HCT116 (cell line): ENCODE data around the gene MLLT3. TPM values are rescaled to one million over a fixed set of nuclear protein-coding genes. Genes with fewer than 3 reads are reported as not detected.

Source experiments
- ATAC-seq: fragments of 200-7000 bp; cut with Tn5 transposase; 2 replicates; pipeline ENCODE4 v1.9.1; 2020; ENCODE audit warnings: mild to moderate bottlenecking, moderate library complexity
- BruUV-seq: library from RNA; stranded (reverse); fragments of 400-500 nt; replicated peaks from 2 replicates; lab custom pipeline; 2021; lab: Mats Ljungman, UMichigan
- CTCF ChIA-PET: fragments of 300-600 bp; sonication (Branson Sonifier 250); formaldehyde crosslinking; loops from one replicate; lab custom pipeline; 2021; ENCODE audit warnings: antibody characterized with exemption; lab: Charles Lee
- POLR2A ChIA-PET: fragments of 300-600, 350-600 bp; sonication (Branson Sonifier 250); formaldehyde crosslinking; loops from one replicate; lab custom pipeline; 2021; ENCODE audit warnings: antibody characterized with exemption; lab: Charles Lee
- RAD21 ChIA-PET, 2 experiments: fragments of 300-600 bp; sonication (Branson Sonifier 250); formaldehyde crosslinking; loops; one replicate each; lab custom pipeline; 2023; ENCODE audit warnings: low total read pairs in 2 of 2; ENCODE audit not compliant: uncharacterized antibody in 2 of 2, unreplicated experiment in 2 of 2, low non-redundant PET in 1 of 2; lab: Charles Lee
- DNase-seq: peaks from one replicate; pipeline ENCODE4 v3.0.0-alpha.2; 2010; ENCODE audit warnings: low read depth, low spot score
- H2AFZ ChIP-seq: fragments of 200-600 bp; shearing (Covaris generic), sonication (generic); 2 replicates; pipeline ENCODE4 v1.6.1; 2017; ENCODE audit warnings: low read depth, mixed run types, mixed read lengths, antibody characterized with exemption, low read length; ENCODE audit not compliant: poor library complexity, severe bottlenecking
- H3K27ac ChIP-seq: 2 replicates; pipeline ENCODE4 v1.5.1; 2012; ENCODE audit warnings: low read depth, low read length
- H3K27me3 ChIP-seq: fragments of 200-600 bp; sonication (generic); 2 replicates; pipeline ENCODE4 v1.6.1; 2016; ENCODE audit warnings: mixed run types, low read length, mixed read lengths; ENCODE audit not compliant: insufficient read depth
- H3K36me3 ChIP-seq, 2 experiments: fragments of 200-500 bp in 1 of 2; fragments of 200-600 bp in 1 of 2; sonication (Bioruptor generic) in 1 of 2; sonication (generic) in 1 of 2; 2 replicates each; pipeline versions ENCODE4 v1.5.1 to v1.6.1; 2014 to 2016; ENCODE audit warnings: low read length in 2 of 2, inconsistent platforms in 1 of 2, mixed read lengths in 1 of 2, mixed run types in 1 of 2; ENCODE audit not compliant: insufficient read depth in 2 of 2, control insufficient read depth in 1 of 2
- H3K4me1 ChIP-seq, 2 experiments: fragments of 200-600 bp in 1 of 2; sonication (generic) in 1 of 2; 2 replicates each; pipeline versions ENCODE4 v1.5.1 to v1.6.1; 2012 to 2017; ENCODE audit warnings: low read length in 2 of 2, inconsistent platforms in 1 of 2, mild to moderate bottlenecking in 1 of 2, mixed read lengths in 1 of 2, mixed run types in 1 of 2, moderate library complexity in 1 of 2; ENCODE audit not compliant: insufficient read depth in 2 of 2, control insufficient read depth in 1 of 2
- H3K4me2 ChIP-seq: fragments of 200-600 bp; sonication (generic); 2 replicates; pipeline ENCODE4 v1.6.1; 2017; ENCODE audit warnings: mixed run types, low read length, mixed read lengths
- H3K4me3 ChIP-seq, 2 experiments: fragments of 200-600 bp in 1 of 2; sonication (generic) in 1 of 2; replicated peaks in 1 of 2; 2 replicates each; pipeline ENCODE4 v1.5.1; 2011 to 2016; ENCODE audit warnings: low read length in 2 of 2, control low read depth in 1 of 2, low read depth in 1 of 2, mild to moderate bottlenecking in 1 of 2, mixed read lengths in 1 of 2, mixed run types in 1 of 2
- H3K79me2 ChIP-seq: fragments of 200-600 bp; sonication (generic); 2 replicates; pipeline ENCODE4 v1.6.1; 2017; ENCODE audit warnings: mild to moderate bottlenecking, mixed run types, low read length, moderate library complexity, mixed read lengths; ENCODE audit not compliant: insufficient read depth
- H3K9ac ChIP-seq: fragments of 200-600 bp; sonication (generic); 2 replicates; pipeline ENCODE4 v1.6.1; 2016; ENCODE audit warnings: low read length, mixed read lengths
- H3K9me2 ChIP-seq: fragments of 200-600 bp; sonication (generic), shearing (Covaris generic); 2 replicates; pipeline ENCODE4 v1.6.1; 2017; ENCODE audit warnings: mixed run types, mild to moderate bottlenecking, moderate library complexity; ENCODE audit not compliant: insufficient read depth
- H3K9me3 ChIP-seq, 2 experiments: fragments of 200-500 bp in 1 of 2; fragments of 200-600 bp in 1 of 2; sonication (Bioruptor generic) in 1 of 2; sonication (generic) in 1 of 2; 2 replicates each; pipeline ENCODE4 v1.6.1; 2014 to 2017; ENCODE audit warnings: low read length in 2 of 2, mixed read lengths in 2 of 2, inconsistent platforms in 1 of 2, low read depth in 1 of 2, mild to moderate bottlenecking in 1 of 2, mixed run types in 1 of 2, moderate library complexity in 1 of 2; ENCODE audit not compliant: control insufficient read depth in 1 of 2, insufficient read depth in 1 of 2
- H4K20me1 ChIP-seq: fragments of 200-600 bp; sonication (generic), shearing (Covaris generic); 2 replicates; pipeline ENCODE4 v1.6.1; 2017; ENCODE audit warnings: mixed run types, mild to moderate bottlenecking, moderate library complexity; ENCODE audit not compliant: insufficient read depth
- CBX3 ChIP-seq: IDR thresholded peaks from 2 replicates; pipeline ENCODE4 v1.6.1; 2012; ENCODE audit warnings: low read depth
- ELF1 ChIP-seq: IDR thresholded peaks from 2 replicates; pipeline ENCODE4 v1.6.1; 2012; ENCODE audit warnings: low read depth, borderline replicate concordance
- EZH2 ChIP-seq: fragments of 200-600 bp; sonication (generic); IDR thresholded peaks from 2 replicates; pipeline ENCODE4 v1.6.1; 2017; ENCODE audit warnings: antibody characterized with exemption, mixed run types
- FOSL1 ChIP-seq: IDR thresholded peaks from 2 replicates; pipeline ENCODE4 v1.6.1; 2012; ENCODE audit warnings: low read depth
- JUND ChIP-seq: IDR thresholded peaks from 2 replicates; pipeline ENCODE4 v1.6.1; 2012
- POLR2A ChIP-seq: IDR thresholded peaks from 2 replicates; pipeline ENCODE4 v1.7.0; 2011; ENCODE audit warnings: borderline replicate concordance; ENCODE audit not compliant: insufficient read depth, insufficient read length; ENCODE audit errors: extremely low read depth
- POLR2AphosphoS5 ChIP-seq: IDR thresholded peaks from 2 replicates; pipeline ENCODE4 v1.6.1; 2011; ENCODE audit warnings: mild to moderate bottlenecking, low read depth, low read length, moderate library complexity
- SIN3A ChIP-seq: IDR thresholded peaks from 2 replicates; pipeline ENCODE4 v1.6.1; 2012; ENCODE audit warnings: low read depth
- SP1 ChIP-seq: IDR thresholded peaks from 2 replicates; pipeline ENCODE4 v1.6.1; 2012; ENCODE audit warnings: low read depth
- SRF ChIP-seq: IDR thresholded peaks from 2 replicates; pipeline ENCODE4 v1.6.1; 2012; ENCODE audit warnings: low read depth
- TCF7L2 ChIP-seq: IDR thresholded peaks from 2 replicates; pipeline ENCODE4 v1.7.0; 2011; ENCODE audit warnings: borderline replicate concordance, inconsistent platforms; ENCODE audit not compliant: insufficient read depth, insufficient read length; ENCODE audit errors: extremely low read depth
- ZFX ChIP-seq: fragments of 450-650 bp; IDR thresholded peaks from 2 replicates; pipeline ENCODE4 v1.6.1; 2017
- intact Hi-C: fragments of 100-400 bp; cut with micrococcal nuclease; formaldehyde crosslinking; loops from 2 replicates; pipeline ENCODE4 v1.10.0; 2022
- total RNA-seq: library from RNA; stranded (reverse); gene quantifications from one replicate; pipeline ENCODE4 v1.2.1, GENCODE V29; 2021; ENCODE audit not compliant: unreplicated experiment
- TF ChIP-seq, protein P1 (sequence below): IDR thresholded peaks from 2 replicates; pipeline ENCODE4 v1.6.1; 2012
- TF ChIP-seq, protein P2 (sequence below): IDR thresholded peaks from 2 replicates; pipeline ENCODE4 v1.6.1; 2011; ENCODE audit warnings: mild to moderate bottlenecking, low read length, moderate library complexity; ENCODE audit not compliant: insufficient replicate concordance; ENCODE audit errors: extremely low read depth
- TF ChIP-seq, protein P3 (sequence below), 3 experiments: fragments of 200-600 bp in 1 of 3; sonication (generic) in 1 of 3; IDR thresholded peaks in 2 of 3; conservative IDR thresholded peaks in 1 of 3; 2 replicates each; pipeline ENCODE4 v1.5.1; 2012 to 2017; ENCODE audit warnings: low read depth in 2 of 3, low read length in 2 of 3, antibody characterized with exemption in 1 of 3, borderline replicate concordance in 1 of 3, control low read depth in 1 of 3, mild to moderate bottlenecking in 1 of 3, mixed read lengths in 1 of 3, mixed run types in 1 of 3, moderate library complexity in 1 of 3; ENCODE audit not compliant: insufficient read depth in 1 of 3

MLLT3 gene
- total RNA-seq, 1 experiment from 2014 or later, result 4.3 TPM

DNA sequence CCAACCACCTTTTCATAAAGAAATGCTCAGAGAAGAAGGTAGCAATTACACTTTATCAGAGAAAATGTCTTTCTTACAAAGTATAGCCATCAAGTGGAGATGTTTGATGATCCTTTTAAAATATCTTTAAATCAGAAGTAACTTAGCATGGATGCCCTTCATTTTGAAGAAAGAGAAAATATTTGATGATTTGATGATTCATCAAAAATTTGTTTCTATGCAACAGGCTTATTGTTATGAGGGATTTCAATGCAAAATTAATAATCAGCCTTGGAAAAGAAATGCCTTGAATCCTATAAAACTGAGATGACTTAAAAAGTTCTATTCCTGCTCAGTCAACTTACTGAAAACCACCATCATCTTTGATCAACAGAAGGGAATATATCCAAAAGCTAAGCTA lies 291.6 kb downstream of the MLLT3 start:
- Histone ChIP-seq H3K4me1 (no peaks in the 10 kb centered on the region), H3K9ac (no peak overlapping the region), H3K4me3 (no peak overlapping the region), H3K27ac (no peak overlapping the region), H3K9me2 (no peaks in the 10 kb centered on the region), H2AFZ (no peak overlapping the region), H3K79me2 (no peaks in the 10 kb centered on the region), H3K36me3 (no peaks in the 10 kb centered on the region), H3K27me3 (peaks cover 20% of the 10 kb centered on the region), H3K9me3 (no peaks in the 10 kb centered on the region), H3K4me2 (no peak overlapping the region), H4K20me1 (no peaks in the 10 kb centered on the region)
- TF ChIP-seq TCF7L2 (no peak), POLR2A (no peak), FOSL1 (no peak), SIN3A (no peak)
- BruUV-seq, result no TSS peak
- ATAC-seq (no peak), DNase-seq (no peak)
- RAD21 ChIA-PET, result no interaction called here
- POLR2A ChIA-PET, result no interaction called here
- CTCF ChIA-PET, result no interaction called here
- intact Hi-C loops, result loop anchor here (10.0 kb wide), 1 partner anchor 396 kb away; no protein-coding TSS in a partner anchor

DNA sequence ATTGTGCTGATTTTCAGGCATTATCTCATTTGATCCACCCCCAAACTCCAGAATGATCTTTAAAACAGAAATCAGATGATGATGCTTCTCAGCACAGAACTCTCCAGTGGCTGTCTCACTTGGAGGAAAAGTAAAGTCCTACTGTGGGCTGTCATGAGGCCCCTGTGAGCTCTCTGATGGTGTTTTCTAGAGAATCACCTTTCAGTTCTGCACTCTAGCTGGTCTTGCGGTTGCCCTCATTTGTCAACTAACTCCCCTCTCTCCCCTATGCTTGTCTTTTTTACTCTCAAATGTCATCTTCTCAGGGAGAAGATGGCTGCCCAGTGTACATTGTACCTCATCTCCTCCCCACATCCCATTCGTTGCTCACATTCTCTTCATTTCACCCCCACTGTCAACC lies 295.8 kb downstream of the MLLT3 start:
- no peak overlapping the region for H3K4me3 ChIP-seq
- no TSS peak for BruUV-seq
- TF ChIP-seq CBX3 (no peak), ELF1 (no peak), SRF (no peak), TCF7L2 (no peak), POLR2A (no peak), FOSL1 (no peak), SP1 (no peak), JUND (no peak), POLR2AphosphoS5 (no peak), EZH2 (no peak), ZFX (no peak)
- TF ChIP-seq, protein P1, sequence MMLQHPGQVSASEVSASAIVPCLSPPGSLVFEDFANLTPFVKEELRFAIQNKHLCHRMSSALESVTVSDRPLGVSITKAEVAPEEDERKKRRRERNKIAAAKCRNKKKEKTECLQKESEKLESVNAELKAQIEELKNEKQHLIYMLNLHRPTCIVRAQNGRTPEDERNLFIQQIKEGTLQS, result no peak
- TF ChIP-seq, protein P2, sequence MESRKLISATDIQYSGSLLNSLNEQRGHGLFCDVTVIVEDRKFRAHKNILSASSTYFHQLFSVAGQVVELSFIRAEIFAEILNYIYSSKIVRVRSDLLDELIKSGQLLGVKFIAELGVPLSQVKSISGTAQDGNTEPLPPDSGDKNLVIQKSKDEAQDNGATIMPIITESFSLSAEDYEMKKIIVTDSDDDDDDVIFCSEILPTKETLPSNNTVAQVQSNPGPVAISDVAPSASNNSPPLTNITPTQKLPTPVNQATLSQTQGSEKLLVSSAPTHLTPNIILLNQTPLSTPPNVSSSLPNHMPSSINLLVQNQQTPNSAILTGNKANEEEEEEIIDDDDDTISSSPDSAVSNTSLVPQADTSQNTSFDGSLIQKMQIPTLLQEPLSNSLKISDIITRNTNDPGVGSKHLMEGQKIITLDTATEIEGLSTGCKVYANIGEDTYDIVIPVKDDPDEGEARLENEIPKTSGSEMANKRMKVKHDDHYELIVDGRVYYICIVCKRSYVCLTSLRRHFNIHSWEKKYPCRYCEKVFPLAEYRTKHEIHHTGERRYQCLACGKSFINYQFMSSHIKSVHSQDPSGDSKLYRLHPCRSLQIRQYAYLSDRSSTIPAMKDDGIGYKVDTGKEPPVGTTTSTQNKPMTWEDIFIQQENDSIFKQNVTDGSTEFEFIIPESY, result no peak
- TF ChIP-seq, protein P3, sequence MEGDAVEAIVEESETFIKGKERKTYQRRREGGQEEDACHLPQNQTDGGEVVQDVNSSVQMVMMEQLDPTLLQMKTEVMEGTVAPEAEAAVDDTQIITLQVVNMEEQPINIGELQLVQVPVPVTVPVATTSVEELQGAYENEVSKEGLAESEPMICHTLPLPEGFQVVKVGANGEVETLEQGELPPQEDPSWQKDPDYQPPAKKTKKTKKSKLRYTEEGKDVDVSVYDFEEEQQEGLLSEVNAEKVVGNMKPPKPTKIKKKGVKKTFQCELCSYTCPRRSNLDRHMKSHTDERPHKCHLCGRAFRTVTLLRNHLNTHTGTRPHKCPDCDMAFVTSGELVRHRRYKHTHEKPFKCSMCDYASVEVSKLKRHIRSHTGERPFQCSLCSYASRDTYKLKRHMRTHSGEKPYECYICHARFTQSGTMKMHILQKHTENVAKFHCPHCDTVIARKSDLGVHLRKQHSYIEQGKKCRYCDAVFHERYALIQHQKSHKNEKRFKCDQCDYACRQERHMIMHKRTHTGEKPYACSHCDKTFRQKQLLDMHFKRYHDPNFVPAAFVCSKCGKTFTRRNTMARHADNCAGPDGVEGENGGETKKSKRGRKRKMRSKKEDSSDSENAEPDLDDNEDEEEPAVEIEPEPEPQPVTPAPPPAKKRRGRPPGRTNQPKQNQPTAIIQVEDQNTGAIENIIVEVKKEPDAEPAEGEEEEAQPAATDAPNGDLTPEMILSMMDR (IDR thresholded peaks at IDR 0.05 in 2 of 3, conservative IDR thresholded peaks at IDR 0.05 in 1 of 3; ENCODE audit: borderline replicate concordance in 1 of 3, insufficient read depth in 1 of 3, low read depth in 2 of 3, low read length in 2 of 3), result no peak
- ATAC-seq, result no peak
- no peaks in the 10 kb centered on the region for H3K36me3 ChIP-seq
- H3K9ac ChIP-seq, result no peak overlapping the region
- ChIA-PET RAD21 (no interaction called here), POLR2A (no interaction called here), CTCF (no interaction called here)
- H3K4me1 ChIP-seq, result no peaks in the 10 kb centered on the region
- H3K27ac ChIP-seq, result no peak overlapping the region
- H3K27me3 ChIP-seq, result peaks cover 26% of the 10 kb centered on the region
- no peaks in the 10 kb centered on the region for H3K9me3 ChIP-seq
- H3K9me2 ChIP-seq, result no peaks in the 10 kb centered on the region
- no peak overlapping the region for H3K4me2 ChIP-seq
- H4K20me1 ChIP-seq, result no peaks in the 10 kb centered on the region
- intact Hi-C loops, result no loop called here
- no peak for DNase-seq
- H2AFZ ChIP-seq, result no peak overlapping the region
- H3K79me2 ChIP-seq, result no peaks in the 10 kb centered on the region
